HepG2 (cell line): ENCODE data around the gene RASSF6. TPM values are rescaled to one million over a fixed set of nuclear protein-coding genes. Genes with fewer than 3 reads are reported as not detected.

Source experiments
- GATAD2A ChIP-seq: IDR thresholded peaks from 2 replicates; pipeline ENCODE4 v1.6.1; 2016
- MIER3 ChIP-seq: IDR thresholded peaks from 2 replicates; pipeline ENCODE4 v1.6.1; 2016; ENCODE audit warnings: missing compliant biosample characterization, borderline replicate concordance
- RBFOX2 ChIP-seq: fragments of 200-400 bp; formaldehyde crosslinking; IDR thresholded peaks from 2 replicates; pipeline ENCODE4 v1.6.1; 2017; ENCODE audit warnings: low read depth, mild to moderate bottlenecking, low read length
- RELA ChIP-seq: sonication (generic); formaldehyde crosslinking; IDR thresholded peaks from 2 replicates; pipeline ENCODE4 v1.4.0; 2020; ENCODE audit warnings: missing genetic modification reagents
- RFX3 ChIP-seq: IDR thresholded peaks from 2 replicates; pipeline ENCODE4 v1.6.1; 2016; ENCODE audit warnings: missing biosample characterization, missing genetic modification reagents
- SMARCE1 ChIP-seq: fragments of 450-650 bp; IDR thresholded peaks from 2 replicates; pipeline ENCODE4 v1.6.1; 2017; ENCODE audit warnings: borderline replicate concordance
- ZFX ChIP-seq: sonication (generic); formaldehyde crosslinking; IDR thresholded peaks from 2 replicates; pipeline ENCODE4 v1.4.0; 2020; ENCODE audit warnings: mild to moderate bottlenecking, low read depth, missing genetic modification reagents, moderate library complexity
- ZNF124 ChIP-seq: sonication (generic); formaldehyde crosslinking; IDR thresholded peaks from 2 replicates; pipeline ENCODE4 v1.4.0; 2020; ENCODE audit warnings: missing genetic modification reagents
- ZNF263 ChIP-seq: sonication (generic); formaldehyde crosslinking; IDR thresholded peaks from 2 replicates; pipeline ENCODE4 v1.4.0; 2020; ENCODE audit warnings: missing genetic modification reagents
- ZNF354B ChIP-seq: sonication (generic); formaldehyde crosslinking; IDR thresholded peaks from 2 replicates; pipeline ENCODE4 v1.8.0; 2022; ENCODE audit warnings: mild to moderate bottlenecking, missing genetic modification reagents
- ZNF547 ChIP-seq: sonication (generic); formaldehyde crosslinking; IDR thresholded peaks from 2 replicates; pipeline ENCODE4 v1.5.1; 2020; ENCODE audit warnings: mild to moderate bottlenecking, missing genetic modification reagents
- ZNF556 ChIP-seq: sonication (generic); formaldehyde crosslinking; IDR thresholded peaks from 2 replicates; pipeline ENCODE4 v1.4.0; 2020; ENCODE audit warnings: mild to moderate bottlenecking, missing genetic modification reagents, borderline replicate concordance
- ZNF567 ChIP-seq: sonication (generic); formaldehyde crosslinking; IDR thresholded peaks from 2 replicates; pipeline ENCODE4 v1.8.1; 2023; ENCODE audit warnings: mild to moderate bottlenecking, missing genetic modification reagents, borderline replicate concordance
- ZSCAN21 ChIP-seq: sonication (generic); formaldehyde crosslinking; IDR thresholded peaks from 2 replicates; pipeline ENCODE4 v1.8.0; 2022; ENCODE audit warnings: mild to moderate bottlenecking, missing genetic modification reagents, moderate library complexity, borderline replicate concordance
- polyA plus RNA-seq, 8 experiments: library from polyadenylated mRNA; depleted of rRNA in 3 of 8; stranded (reverse) in 7 of 8; unstranded in 1 of 8; fragments of >200 nt; fragmentation: Illumina TruSeq in 4 of 8; extraction: Trizol in 4 of 8; gene quantifications; 2 replicates each; pipeline versions ENCODE4 v1.2.1 to v1.2.3, GENCODE V29; 2011 to 2016; ENCODE audit warnings: low read depth in 4 of 8, missing spikeins in 1 of 8, mixed read lengths in 1 of 8; ENCODE audit not compliant: insufficient read depth in 1 of 8
- total RNA-seq, 5 experiments: library from RNA; depleted of rRNA; stranded (reverse); fragments of >200 nt; fragmentation: Illumina TruSeq; extraction: Trizol; gene quantifications; 2 replicates each; pipeline ENCODE4 v1.2.3, GENCODE V29; 2016; ENCODE audit warnings: low read depth in 1 of 5
- TF ChIP-seq, protein P1 (sequence below): sonication (generic); formaldehyde crosslinking; IDR thresholded peaks from 2 replicates; pipeline ENCODE4 v1.4.0; 2020; ENCODE audit warnings: missing genetic modification reagents
- TF ChIP-seq, protein P2 (sequence below): sonication (generic); formaldehyde crosslinking; IDR thresholded peaks from 2 replicates; pipeline ENCODE4 v1.4.0; 2020; ENCODE audit warnings: missing genetic modification reagents
- TF ChIP-seq, protein P3 (sequence below): sonication (generic); formaldehyde crosslinking; IDR thresholded peaks from 2 replicates; pipeline ENCODE4 v1.4.0; 2020; ENCODE audit warnings: missing genetic modification reagents, borderline replicate concordance
- TF ChIP-seq, protein P4 (sequence below): sonication (generic); formaldehyde crosslinking; IDR thresholded peaks from 2 replicates; pipeline ENCODE4 v1.8.1; 2023; ENCODE audit warnings: missing genetic modification reagents, mild to moderate bottlenecking, borderline replicate concordance
- TF ChIP-seq, protein P5 (sequence below): sonication (generic); formaldehyde crosslinking; IDR thresholded peaks from 2 replicates; pipeline ENCODE4 v1.4.0; 2020; ENCODE audit warnings: low read depth, mild to moderate bottlenecking, missing genetic modification reagents
- TF ChIP-seq, protein P6 (sequence below): sonication (generic); formaldehyde crosslinking; IDR thresholded peaks from 2 replicates; pipeline ENCODE4 v1.5.0; 2020; ENCODE audit warnings: missing genetic modification reagents

Gene RASSF6
- total and polyA plus RNA-seq, 2 of the 13 experiments (the other 11 are each of a cell fraction or from before 2014, with no cell fraction given), result 0.03 to 0.11 TPM

DNA sequence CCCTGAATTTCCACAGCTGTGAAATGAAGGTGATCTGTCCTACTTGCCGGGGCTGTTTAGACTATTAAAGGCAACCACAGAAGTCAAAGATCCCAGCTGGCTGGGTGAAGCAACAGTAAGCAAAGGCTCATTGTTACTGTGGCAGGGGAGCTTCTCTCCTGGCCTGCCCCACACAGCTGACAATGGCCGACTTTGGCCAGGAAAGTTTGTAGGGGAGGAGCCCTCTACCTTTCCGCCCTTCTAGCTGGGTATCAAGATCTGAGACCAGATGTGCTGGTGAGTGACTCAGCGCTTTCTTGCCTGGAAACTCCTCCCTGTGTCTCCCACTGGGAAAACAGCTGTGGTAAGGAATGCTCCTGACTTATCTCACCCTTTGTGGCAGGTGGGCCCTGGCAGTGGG, 21.1 kb downstream of the RASSF6 start (continued):
- TF ChIP-seq ZNF567 (no peak), ZNF556 (CRISPR knock-in tag) (no peak), ZNF263 (CRISPR knock-in tag) (peak; percentile 37; the same call in 1 of the 2 replicates), GATAD2A (CRISPR knock-in tag) (peak; percentile 87), ZNF354B (CRISPR knock-in tag) (no peak), ZSCAN21 (CRISPR knock-in tag) (no peak), ZNF547 (CRISPR knock-in tag) (no peak; the same call in 1 of the 2 replicates), RELA (CRISPR knock-in tag) (no peak), MIER3 (CRISPR knock-in tag) (peak; percentile 44; the same call in 1 of the 2 replicates), SMARCE1 (no peak), ZFX (no peak), RFX3 (CRISPR knock-in tag) (no peak), ZNF124 (CRISPR knock-in tag) (0 out of 2 replicates have a peak, but pooled peaks have one; percentile 28), RBFOX2 (peak; percentile 45; the same call in 1 of the 2 replicates)
- TF ChIP-seq, protein P1, sequence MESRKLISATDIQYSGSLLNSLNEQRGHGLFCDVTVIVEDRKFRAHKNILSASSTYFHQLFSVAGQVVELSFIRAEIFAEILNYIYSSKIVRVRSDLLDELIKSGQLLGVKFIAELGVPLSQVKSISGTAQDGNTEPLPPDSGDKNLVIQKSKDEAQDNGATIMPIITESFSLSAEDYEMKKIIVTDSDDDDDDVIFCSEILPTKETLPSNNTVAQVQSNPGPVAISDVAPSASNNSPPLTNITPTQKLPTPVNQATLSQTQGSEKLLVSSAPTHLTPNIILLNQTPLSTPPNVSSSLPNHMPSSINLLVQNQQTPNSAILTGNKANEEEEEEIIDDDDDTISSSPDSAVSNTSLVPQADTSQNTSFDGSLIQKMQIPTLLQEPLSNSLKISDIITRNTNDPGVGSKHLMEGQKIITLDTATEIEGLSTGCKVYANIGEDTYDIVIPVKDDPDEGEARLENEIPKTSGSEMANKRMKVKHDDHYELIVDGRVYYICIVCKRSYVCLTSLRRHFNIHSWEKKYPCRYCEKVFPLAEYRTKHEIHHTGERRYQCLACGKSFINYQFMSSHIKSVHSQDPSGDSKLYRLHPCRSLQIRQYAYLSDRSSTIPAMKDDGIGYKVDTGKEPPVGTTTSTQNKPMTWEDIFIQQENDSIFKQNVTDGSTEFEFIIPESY (CRISPR knock-in tag), result peak; percentile 32; the same call in 1 of the 2 replicates
- TF ChIP-seq, protein P2, sequence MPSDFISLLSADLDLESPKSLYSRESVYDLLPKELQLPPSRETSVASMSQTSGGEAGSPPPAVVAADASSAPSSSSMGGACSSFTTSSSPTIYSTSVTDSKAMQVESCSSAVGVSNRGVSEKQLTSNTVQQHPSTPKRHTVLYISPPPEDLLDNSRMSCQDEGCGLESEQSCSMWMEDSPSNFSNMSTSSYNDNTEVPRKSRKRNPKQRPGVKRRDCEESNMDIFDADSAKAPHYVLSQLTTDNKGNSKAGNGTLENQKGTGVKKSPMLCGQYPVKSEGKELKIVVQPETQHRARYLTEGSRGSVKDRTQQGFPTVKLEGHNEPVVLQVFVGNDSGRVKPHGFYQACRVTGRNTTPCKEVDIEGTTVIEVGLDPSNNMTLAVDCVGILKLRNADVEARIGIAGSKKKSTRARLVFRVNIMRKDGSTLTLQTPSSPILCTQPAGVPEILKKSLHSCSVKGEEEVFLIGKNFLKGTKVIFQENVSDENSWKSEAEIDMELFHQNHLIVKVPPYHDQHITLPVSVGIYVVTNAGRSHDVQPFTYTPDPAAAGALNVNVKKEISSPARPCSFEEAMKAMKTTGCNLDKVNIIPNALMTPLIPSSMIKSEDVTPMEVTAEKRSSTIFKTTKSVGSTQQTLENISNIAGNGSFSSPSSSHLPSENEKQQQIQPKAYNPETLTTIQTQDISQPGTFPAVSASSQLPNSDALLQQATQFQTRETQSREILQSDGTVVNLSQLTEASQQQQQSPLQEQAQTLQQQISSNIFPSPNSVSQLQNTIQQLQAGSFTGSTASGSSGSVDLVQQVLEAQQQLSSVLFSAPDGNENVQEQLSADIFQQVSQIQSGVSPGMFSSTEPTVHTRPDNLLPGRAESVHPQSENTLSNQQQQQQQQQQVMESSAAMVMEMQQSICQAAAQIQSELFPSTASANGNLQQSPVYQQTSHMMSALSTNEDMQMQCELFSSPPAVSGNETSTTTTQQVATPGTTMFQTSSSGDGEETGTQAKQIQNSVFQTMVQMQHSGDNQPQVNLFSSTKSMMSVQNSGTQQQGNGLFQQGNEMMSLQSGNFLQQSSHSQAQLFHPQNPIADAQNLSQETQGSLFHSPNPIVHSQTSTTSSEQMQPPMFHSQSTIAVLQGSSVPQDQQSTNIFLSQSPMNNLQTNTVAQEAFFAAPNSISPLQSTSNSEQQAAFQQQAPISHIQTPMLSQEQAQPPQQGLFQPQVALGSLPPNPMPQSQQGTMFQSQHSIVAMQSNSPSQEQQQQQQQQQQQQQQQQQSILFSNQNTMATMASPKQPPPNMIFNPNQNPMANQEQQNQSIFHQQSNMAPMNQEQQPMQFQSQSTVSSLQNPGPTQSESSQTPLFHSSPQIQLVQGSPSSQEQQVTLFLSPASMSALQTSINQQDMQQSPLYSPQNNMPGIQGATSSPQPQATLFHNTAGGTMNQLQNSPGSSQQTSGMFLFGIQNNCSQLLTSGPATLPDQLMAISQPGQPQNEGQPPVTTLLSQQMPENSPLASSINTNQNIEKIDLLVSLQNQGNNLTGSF, result no peak
- TF ChIP-seq, protein P3, sequence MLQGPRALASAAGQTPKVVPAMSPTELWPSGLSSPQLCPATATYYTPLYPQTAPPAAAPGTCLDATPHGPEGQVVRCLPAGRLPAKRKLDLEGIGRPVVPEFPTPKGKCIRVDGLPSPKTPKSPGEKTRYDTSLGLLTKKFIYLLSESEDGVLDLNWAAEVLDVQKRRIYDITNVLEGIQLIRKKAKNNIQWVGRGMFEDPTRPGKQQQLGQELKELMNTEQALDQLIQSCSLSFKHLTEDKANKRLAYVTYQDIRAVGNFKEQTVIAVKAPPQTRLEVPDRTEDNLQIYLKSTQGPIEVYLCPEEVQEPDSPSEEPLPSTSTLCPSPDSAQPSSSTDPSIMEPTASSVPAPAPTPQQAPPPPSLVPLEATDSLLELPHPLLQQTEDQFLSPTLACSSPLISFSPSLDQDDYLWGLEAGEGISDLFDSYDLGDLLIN (CRISPR knock-in tag), result no peak
- TF ChIP-seq, protein P4, sequence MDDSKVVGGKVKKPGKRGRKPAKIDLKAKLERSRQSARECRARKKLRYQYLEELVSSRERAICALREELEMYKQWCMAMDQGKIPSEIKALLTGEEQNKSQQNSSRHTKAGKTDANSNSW, result no peak
- TF ChIP-seq, protein P5, sequence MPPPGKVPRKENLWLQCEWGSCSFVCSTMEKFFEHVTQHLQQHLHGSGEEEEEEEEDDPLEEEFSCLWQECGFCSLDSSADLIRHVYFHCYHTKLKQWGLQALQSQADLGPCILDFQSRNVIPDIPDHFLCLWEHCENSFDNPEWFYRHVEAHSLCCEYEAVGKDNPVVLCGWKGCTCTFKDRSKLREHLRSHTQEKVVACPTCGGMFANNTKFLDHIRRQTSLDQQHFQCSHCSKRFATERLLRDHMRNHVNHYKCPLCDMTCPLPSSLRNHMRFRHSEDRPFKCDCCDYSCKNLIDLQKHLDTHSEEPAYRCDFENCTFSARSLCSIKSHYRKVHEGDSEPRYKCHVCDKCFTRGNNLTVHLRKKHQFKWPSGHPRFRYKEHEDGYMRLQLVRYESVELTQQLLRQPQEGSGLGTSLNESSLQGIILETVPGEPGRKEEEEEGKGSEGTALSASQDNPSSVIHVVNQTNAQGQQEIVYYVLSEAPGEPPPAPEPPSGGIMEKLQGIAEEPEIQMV (CRISPR knock-in tag), result no peak
- TF ChIP-seq, protein P6, sequence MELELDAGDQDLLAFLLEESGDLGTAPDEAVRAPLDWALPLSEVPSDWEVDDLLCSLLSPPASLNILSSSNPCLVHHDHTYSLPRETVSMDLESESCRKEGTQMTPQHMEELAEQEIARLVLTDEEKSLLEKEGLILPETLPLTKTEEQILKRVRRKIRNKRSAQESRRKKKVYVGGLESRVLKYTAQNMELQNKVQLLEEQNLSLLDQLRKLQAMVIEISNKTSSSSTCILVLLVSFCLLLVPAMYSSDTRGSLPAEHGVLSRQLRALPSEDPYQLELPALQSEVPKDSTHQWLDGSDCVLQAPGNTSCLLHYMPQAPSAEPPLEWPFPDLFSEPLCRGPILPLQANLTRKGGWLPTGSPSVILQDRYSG (CRISPR knock-in tag), result no peak
